Fibroblast of lung (primary cell): Measurements from ENCODE around the gene UPK3A.

Experiments used
- CTCF ChIP-seq, 2 donors: IDR thresholded peaks in 1 of 2; conservative IDR thresholded peaks in 1 of 2; 1 replicate in 1 of 2; 2 replicates in 1 of 2; pipeline ENCODE4 v1.5.1; 2011 to 2012; ENCODE audit warnings: low read length in 2 of 2, control low read depth in 1 of 2, inconsistent platforms in 1 of 2, low read depth in 1 of 2, mild to moderate bottlenecking in 1 of 2
- EZH2 ChIP-seq: IDR thresholded peaks from 2 replicates; pipeline ENCODE4 v1.5.1; 2012; ENCODE audit warnings: low read length, control low read depth, mild to moderate bottlenecking; ENCODE audit errors: missing control alignments

GRCh38 chr22:45334068-45334467 is 49.3 kb downstream of the UPK3A start:
- TF ChIP-seq CTCF (conservative IDR thresholded peaks at IDR 0.05 in 1 of 2, IDR thresholded peaks at IDR 0.05 in 1 of 2; ENCODE audit: low read depth in 1 of 2, low read length in 2 of 2) (no peak), EZH2 (no peak)
